ENCODE measurements around the gene ALX3. TPM values are rescaled to one million over a fixed set of nuclear protein-coding genes. Genes with fewer than 3 reads are reported as not detected.

Gene ALX3
- polyA plus RNA-seq, 3 donors = not detected

DNA sequence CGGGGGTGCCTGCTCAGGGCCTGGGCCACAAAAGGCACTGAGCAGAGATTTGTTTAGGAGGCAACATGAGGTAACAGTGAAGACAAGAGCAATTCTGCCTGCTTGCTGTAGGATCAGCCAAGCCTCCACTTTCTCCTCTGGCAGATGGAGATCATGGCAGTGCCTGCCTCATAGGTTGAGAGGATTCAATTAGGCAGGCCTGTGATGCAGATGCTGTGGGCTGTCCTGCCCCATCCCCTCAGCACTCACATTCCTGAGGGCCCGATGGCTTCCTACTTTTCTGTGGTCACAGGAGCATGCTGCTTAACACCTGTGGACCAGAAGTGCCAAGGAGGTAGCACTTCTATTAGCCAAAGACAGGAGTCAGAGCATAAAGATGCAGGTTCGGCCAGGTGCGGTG lies 40.6 kb upstream of the ALX3 start:
- Histone ChIP-seq H3K79me2 (ENCODE audit: insufficient read depth, low read length) (no peaks in the 10 kb centered on the region), H3K27me3 (ENCODE audit: control insufficient read depth in 2 of 2, insufficient read depth in 2 of 2, low read length in 2 of 2) (peaks cover 0 to 7% of the 10 kb centered on the region in 2 donors), H3K4me3 (replicated peaks in 1 of 3; ENCODE audit: low read depth in 2 of 3, low read length in 3 of 3) (no peak overlapping the region), H3K9ac (ENCODE audit: insufficient read depth, low read length, poor library complexity, severe bottlenecking) (no peak overlapping the region), H3K4me2 (replicated peaks; ENCODE audit: extremely low read depth, low read length, poor library complexity, severe bottlenecking) (no peak overlapping the region), H2AFZ (ENCODE audit: insufficient read depth, low read depth, low read length, poor library complexity, severe bottlenecking) (no peak overlapping the region), H3K9me3 (replicated peaks in 1 of 2; ENCODE audit: control insufficient read depth in 1 of 2, insufficient read depth in 1 of 2, low read length in 2 of 2) (no peaks in the 10 kb centered on the region), H3K36me3 (replicated peaks in 1 of 2; ENCODE audit: control insufficient read depth in 1 of 2, insufficient read depth in 2 of 2, low read length in 2 of 2) (no peaks in the 10 kb centered on the region), H3K27ac (ENCODE audit: low read depth in 1 of 2, low read length in 2 of 2) (no peak overlapping the region), H3K4me1 (ENCODE audit: control insufficient read depth in 1 of 2, insufficient read depth in 2 of 2, low read length in 2 of 2) (no peaks in the 10 kb centered on the region), H4K20me1 (ENCODE audit: insufficient read depth, low read length) (no peaks in the 10 kb centered on the region)
- no peaks in the 10 kb centered on the region for H3K4me1 Mint-ChIP-seq
- WGBS (ENCODE audit: insufficient coverage) = 83% methylated on average over 1 of the region's 4 CpGs
- no peak overlapping the region for H3K27ac Mint-ChIP-seq
- no peak overlapping the region for H3K4me3 Mint-ChIP-seq
- H3K27me3 Mint-ChIP-seq (ENCODE audit: low read depth in 3 of 3) = peaks cover 26 to 34% (median 27%) of the 10 kb centered on the region in 3 donors
- H3K9me3 Mint-ChIP-seq = peaks cover 0 to 3% (median 0%) of the 10 kb centered on the region in 7 donors
- no peaks in the 10 kb centered on the region for H3K36me3 Mint-ChIP-seq
- TF ChIP-seq, protein P1, sequence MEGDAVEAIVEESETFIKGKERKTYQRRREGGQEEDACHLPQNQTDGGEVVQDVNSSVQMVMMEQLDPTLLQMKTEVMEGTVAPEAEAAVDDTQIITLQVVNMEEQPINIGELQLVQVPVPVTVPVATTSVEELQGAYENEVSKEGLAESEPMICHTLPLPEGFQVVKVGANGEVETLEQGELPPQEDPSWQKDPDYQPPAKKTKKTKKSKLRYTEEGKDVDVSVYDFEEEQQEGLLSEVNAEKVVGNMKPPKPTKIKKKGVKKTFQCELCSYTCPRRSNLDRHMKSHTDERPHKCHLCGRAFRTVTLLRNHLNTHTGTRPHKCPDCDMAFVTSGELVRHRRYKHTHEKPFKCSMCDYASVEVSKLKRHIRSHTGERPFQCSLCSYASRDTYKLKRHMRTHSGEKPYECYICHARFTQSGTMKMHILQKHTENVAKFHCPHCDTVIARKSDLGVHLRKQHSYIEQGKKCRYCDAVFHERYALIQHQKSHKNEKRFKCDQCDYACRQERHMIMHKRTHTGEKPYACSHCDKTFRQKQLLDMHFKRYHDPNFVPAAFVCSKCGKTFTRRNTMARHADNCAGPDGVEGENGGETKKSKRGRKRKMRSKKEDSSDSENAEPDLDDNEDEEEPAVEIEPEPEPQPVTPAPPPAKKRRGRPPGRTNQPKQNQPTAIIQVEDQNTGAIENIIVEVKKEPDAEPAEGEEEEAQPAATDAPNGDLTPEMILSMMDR (IDR thresholded peaks at IDR 0.05) = no peak
- intact Hi-C loops (cut with micrococcal nuclease) = no loop called here
- no peak for DNase-seq

DNA sequence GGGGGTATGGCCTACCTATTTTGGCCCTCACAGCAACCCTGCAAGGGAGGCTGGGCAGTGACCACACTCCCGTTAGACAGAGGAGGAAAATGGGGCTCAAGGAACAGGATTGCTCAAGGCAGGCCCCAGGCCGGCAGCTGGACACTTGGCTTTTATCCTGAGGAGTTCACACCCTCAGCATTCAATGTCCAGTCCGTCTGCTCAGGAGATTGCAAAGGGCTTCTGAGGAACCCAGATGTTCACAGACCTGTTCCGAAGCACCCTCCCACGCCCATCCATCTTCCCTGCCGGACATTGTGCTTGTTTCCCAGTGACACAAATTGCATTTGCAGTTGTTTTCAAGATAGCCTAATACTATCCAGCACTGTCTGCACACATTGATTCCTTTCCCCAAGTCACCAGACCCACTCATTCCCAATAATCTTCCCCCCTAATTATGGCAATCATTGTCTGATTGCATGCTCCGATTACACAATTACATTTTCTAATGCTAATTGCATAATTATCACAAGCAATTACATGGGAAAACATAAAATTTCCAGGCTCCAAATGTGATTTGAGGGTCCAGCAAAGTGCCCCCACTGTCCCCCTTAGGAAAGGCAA lies 37.5 kb upstream of the ALX3 start:
- Histone ChIP-seq H3K27me3 (ENCODE audit: control insufficient read depth in 2 of 2, insufficient read depth in 2 of 2, low read length in 2 of 2) (peaks cover 0 to 4% of the 10 kb centered on the region in 2 donors), H3K9me3 (replicated peaks in 1 of 2; ENCODE audit: control insufficient read depth in 1 of 2, insufficient read depth in 1 of 2, low read length in 2 of 2) (no peaks in the 10 kb centered on the region), H3K36me3 (replicated peaks in 1 of 2; ENCODE audit: control insufficient read depth in 1 of 2, insufficient read depth in 2 of 2, low read length in 2 of 2) (no peaks in the 10 kb centered on the region), H3K79me2 (ENCODE audit: insufficient read depth, low read length) (no peaks in the 10 kb centered on the region), H3K4me3 (replicated peaks in 1 of 3; ENCODE audit: low read depth in 2 of 3, low read length in 3 of 3) (no peak overlapping the region), H4K20me1 (ENCODE audit: insufficient read depth, low read length) (no peaks in the 10 kb centered on the region), H2AFZ (ENCODE audit: insufficient read depth, low read depth, low read length, poor library complexity, severe bottlenecking) (no peak overlapping the region), H3K27ac (ENCODE audit: low read depth in 1 of 2, low read length in 2 of 2) (no peak overlapping the region), H3K4me1 (ENCODE audit: control insufficient read depth in 1 of 2, insufficient read depth in 2 of 2, low read length in 2 of 2) (peaks cover 0 to under 1% of the 10 kb centered on the region in 2 donors), H3K4me2 (replicated peaks; ENCODE audit: extremely low read depth, low read length, poor library complexity, severe bottlenecking) (no peak overlapping the region), H3K9ac (ENCODE audit: insufficient read depth, low read length, poor library complexity, severe bottlenecking) (no peak overlapping the region)
- Mint-ChIP-seq H3K4me3 (no peak overlapping the region), H3K27me3 (ENCODE audit: low read depth in 3 of 3) (peaks cover 15 to 25% (median 20%) of the 10 kb centered on the region in 3 donors), H3K9me3 (peaks cover 0 to under 1% (median 0%) of the 10 kb centered on the region in 7 donors), H3K27ac (no peak overlapping the region), H3K36me3 (no peaks in the 10 kb centered on the region), H3K4me1 (peaks cover 3% of the 10 kb centered on the region)
- 82% methylated on average over 7 of the region's 7 CpGs for WGBS (ENCODE audit: insufficient coverage)
- intact Hi-C loops (cut with micrococcal nuclease) = loop anchor here in 1 of 2 donors (5.0 kb wide), 1 partner anchor 51 kb away; no protein-coding TSS in a partner anchor
- DNase-seq = no peak
- TF ChIP-seq, protein P1 (IDR thresholded peaks at IDR 0.05) = no peak
